B cell (primary cell): ENCODE results near the gene TMED7.

Experiments
- CTCF ChIP-seq: fragments of 200-600 bp; IDR thresholded peaks from one replicate; pipeline ENCODE4 v1.8.0; 2022; ENCODE audit warnings: antibody characterized with exemption, mild to moderate bottlenecking
- EZH2 ChIP-seq: IDR thresholded peaks from 2 replicates; pipeline ENCODE4 v1.6.1; 2012; ENCODE audit warnings: borderline replicate concordance, low read depth, mild to moderate bottlenecking, moderate library complexity, low read length; ENCODE audit not compliant: insufficient read depth, poor library complexity, severe bottlenecking

GRCh38 chr5:115586525-115587146 is 39.2 kb downstream of the TMED7 start:
- peak; percentile 82 for TF ChIP-seq CTCF
- TF ChIP-seq EZH2 = no peak
